Frontal cortex (tissue), 4 donors: Measurements from ENCODE around the gene TIMMDC1. TPM values are rescaled to one million over a fixed set of nuclear protein-coding genes. Genes with fewer than 3 reads are reported as not detected.

Experiments used
- DNase-seq, 2 donors: peaks; one replicate each; pipeline ENCODE4 v3.0.0; 2012; ENCODE audit warnings: low spot score in 2 of 2
- FAIRE-seq: peaks from 2 replicates; lab custom pipeline; 2012; peaks lifted over from hg19 to GRCh38; lab: Jason Lieb, UNC
- total RNA-seq: library from RNA; depleted of rRNA; stranded (reverse); fragments of >200 nt; gene quantifications from one replicate; pipeline ENCODE4 v1.2.3, GENCODE V29; 2014
- donor health status: control.
- donor health status: control.
- donor health status: control.

The TIMMDC1 gene, protein sequence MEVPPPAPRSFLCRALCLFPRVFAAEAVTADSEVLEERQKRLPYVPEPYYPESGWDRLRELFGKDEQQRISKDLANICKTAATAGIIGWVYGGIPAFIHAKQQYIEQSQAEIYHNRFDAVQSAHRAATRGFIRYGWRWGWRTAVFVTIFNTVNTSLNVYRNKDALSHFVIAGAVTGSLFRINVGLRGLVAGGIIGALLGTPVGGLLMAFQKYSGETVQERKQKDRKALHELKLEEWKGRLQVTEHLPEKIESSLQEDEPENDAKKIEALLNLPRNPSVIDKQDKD
- 31.0 TPM for total RNA-seq

DNA sequence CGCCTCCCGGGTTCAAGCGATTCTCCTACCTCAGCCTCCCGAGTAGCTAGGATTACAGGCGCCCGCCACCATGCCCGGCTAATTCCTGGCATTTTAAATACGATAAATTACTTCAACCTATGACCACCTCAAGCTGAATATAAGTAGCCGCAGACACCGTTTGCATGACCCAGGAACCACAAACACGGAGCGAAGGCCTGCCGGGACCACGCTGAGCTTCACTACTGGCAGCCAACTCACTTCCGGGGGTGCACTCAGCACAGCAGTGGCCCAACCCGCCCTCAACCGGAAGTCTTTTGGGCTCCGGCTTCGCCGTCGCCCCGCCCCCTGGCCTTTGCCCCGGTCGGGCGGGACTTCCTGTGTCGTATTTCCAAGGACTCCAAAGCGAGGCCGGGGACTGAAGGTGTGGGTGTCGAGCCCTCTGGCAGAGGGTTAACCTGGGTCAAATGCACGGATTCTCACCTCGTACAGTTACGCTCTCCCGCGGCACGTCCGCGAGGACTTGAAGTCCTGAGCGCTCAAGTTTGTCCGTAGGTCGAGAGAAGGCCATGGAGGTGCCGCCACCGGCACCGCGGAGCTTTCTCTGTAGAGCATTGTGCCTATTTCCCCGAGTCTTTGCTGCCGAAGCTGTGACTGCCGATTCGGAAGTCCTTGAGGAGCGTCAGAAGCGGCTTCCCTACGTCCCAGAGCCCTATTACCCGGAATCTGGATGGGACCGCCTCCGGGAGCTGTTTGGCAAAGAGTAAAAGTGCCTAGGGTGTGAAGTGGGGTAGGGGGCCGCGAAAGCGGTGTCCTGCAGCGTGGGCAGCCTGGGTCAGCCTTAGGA, at the start of gene TIMMDC1:
TIMMDC1 (plus strand) TSS at position 362 of the 826 bp plus-strand sequence; CDS start at position 549, 187 bp downstream.
- DNase-seq (peak; percentile 83 to 95), FAIRE-seq (peak; percentile 64)

DNA sequence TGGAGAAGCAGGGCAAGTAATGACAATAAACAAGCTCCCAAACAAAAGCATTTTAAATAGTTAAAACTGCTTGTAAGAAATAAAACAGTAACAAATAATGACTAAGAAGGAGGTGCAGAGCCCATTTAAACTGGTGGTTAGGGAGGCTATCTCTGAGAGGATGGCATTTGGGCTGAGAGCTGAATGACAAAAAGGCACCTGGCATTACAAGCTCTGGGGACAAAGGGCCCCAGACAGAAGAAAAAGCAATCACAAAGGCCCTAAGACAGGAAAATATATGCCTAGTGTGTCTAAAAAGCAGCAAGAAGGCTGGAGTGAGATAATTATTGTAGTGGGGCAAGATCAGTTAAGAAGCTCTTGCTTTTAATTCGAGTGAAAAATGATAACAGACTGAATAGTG, 44.5 kb upstream of the TIMMDC1 start:
- FAIRE-seq (no peak), DNase-seq (no peak)

DNA sequence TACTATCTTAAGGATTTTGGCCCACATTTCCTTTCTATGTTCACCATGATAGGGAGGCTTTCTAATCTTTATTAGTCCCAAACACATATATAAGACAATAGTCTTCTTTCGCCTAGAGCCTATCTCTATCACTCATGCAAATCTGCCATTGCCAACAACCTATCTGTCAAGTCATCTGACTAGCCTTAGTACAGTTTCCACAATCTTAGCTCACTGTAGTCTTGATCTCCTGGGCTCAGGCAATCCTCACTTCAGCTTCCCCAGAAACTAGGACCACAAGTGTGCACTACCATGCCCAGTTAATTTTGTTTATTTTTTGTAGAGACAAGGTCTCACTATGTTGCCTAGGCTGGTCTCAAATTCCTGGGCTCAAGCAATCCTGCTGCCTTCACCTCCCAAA, 41.9 kb upstream of the TIMMDC1 start:
- DNase-seq = no peak
- FAIRE-seq = no peak

DNA sequence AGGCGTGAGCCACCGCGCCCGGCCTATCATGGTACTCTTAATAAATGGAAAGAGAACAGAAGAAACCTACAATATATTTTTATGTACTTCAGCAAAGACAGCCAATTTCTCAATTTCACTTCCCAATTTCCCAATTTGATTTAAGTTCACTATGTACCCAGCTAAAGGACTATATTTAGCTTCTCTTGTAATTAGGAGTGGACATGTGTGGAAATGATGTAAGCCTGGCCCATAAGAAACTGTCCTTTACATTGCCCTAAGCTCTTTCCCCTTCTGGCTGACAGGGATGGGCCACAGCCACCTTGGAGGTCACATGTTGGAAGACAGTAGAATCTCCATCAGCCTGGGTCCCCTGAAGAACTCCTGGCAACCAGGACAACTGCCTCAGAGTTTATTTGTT, 41.1 kb upstream of the TIMMDC1 start:
- no peak for DNase-seq
- no peak for FAIRE-seq

DNA sequence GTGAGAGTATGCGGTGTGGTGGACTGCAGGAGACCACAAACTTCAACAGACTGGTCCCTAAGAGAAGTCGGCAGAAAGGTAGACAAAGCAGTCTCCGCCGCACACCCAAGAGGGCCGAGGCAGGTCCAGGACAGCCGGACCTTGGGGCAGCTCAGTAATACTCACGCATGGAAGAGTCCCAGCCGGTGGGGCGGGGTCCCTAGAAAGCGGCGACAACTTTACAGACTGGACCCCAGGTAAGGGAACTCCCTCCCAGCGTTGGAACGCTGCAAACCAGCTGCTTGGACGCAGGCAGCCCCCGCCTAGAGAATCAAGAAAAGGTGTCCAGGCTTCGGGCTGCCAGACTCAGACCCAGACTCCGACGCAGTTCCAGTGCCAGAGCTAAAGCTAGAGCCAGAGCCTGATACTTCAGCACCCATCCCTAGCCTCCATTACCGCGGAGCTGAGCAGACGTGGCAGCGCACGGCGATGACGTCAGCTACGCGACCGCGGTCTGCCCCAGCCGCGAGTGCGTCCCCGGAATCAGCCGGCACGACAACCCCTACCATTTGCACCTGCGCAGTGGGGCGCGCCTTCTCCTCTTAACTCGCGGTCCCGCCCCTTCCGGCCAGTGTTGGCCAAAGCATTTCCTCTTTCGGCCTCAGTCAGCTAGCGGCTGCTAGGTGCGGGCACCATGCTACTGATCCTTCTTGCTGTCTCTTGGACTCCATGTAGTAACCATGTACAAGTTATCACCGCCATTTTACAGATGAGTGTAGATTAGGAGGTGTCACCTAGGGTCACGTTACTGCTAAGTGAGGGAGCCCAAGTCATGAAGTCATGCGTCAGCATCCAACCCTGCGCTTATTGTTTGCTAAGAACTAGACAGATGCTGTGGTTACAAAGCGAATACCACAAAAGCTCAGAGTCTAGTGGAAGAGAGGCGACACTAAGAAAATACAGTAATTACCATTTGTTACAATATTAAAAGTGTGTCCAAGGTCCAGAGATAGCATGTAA, 34.9 kb upstream of the TIMMDC1 start, which contains the start of gene TMEM39A:
TMEM39A (minus strand) TSS at position 445 of the 999 bp plus-strand sequence. CDS start 1,541 bp downstream, outside the sequence.
- FAIRE-seq (no peak), DNase-seq (peak; percentile 91 to 97)

DNA sequence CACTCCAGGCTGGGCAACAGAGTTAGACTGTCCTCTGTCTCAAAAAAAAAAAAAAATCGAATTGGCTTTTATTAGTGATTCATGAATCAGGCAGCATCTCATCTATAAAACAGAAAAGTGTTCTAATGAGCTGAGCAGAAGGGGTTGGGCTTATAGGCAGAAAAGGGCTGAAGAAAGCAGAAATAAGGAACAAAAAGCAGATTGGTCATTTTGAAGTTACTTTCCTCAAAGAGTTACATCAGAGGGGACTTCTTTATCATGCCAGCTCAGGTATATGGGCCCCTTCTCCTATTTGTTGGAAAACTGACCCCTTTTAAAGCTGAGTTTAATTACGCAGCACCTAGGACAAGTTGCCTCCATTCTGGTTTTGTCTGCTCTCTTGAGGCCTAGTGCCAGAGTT, 30.3 kb upstream of the TIMMDC1 start:
- DNase-seq = no peak
- FAIRE-seq = no peak

DNA sequence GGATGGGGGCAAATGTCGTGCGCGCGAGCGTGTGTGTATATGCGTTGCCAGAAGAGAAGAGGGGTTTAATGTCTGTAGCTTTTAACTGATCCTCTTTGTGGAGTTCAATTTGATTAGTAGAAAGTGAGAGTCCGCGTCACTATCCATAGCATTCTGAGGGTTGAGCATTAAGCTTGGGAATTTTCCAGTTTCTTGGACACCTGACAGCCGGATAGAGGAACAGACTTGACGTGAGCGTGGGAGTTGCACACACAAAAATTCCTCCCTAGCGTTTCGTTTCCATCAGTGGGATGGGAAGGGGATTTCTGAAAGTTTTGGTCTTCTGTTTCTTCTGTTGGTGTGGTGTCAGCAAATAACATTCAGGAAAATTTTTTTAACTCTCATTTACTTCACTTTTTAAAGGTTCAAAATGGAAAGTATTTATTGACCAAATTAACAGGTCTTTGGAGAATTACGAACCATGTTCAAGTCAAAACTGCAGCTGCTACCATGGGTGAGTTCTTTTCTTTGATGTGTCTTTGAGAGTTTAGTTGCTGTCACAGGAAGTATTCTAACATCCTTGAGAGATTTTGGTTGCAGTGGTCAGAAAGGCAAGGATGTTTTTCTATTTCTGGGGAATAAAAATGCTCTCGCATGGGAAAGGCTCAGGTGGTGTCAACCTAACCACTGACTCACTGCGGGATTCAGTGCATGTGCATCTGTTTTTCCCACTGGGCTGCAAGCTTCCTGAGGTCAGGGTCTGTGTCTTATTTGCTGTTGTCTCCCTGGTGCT, 28.7 kb upstream of the TIMMDC1 start:
- DNase-seq = peak in 1 of 2 donors; percentile 37

DNA sequence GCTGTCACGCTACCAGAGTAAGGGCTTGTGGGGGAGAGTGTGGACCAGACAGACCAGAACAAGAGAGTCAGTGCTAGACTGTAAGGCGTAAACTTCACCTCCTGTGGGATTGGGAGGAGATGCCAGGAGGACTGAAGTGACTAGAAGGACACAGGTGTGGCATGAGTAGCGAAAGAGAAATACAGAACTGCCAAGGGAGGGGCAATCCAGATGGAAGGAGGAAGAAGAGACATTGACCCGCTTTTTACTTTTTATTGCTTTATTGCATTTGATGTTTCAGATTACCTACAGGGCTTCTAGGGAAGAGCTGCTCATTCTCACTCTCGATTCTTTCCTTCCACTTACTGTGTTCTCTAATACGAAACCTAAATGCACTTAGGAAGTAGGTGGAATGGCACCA, 27.5 kb upstream of the TIMMDC1 start:
- no peak for DNase-seq
- FAIRE-seq = no peak

More for the DNA sequence above, 28.7 kb upstream of the TIMMDC1 start:
- no peak for FAIRE-seq

DNA sequence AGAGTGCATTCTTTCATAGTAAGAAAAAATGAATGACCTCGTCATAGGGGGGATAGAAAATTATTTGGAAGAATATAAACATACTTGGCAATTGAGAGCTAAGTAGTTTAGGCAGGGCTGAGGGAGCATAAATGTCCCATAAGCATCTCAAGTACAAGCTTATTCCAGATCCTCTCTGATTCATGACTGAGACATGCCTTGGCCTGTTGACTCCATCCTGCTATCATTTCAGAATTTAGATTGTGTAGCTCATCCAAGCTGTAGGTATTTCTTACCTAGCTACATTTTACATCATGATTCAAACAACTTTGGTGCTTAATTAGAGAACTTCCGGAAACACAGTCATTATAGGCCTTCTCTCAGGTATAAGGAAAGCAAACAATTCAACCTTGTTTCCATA, 17.3 kb upstream of the TIMMDC1 start:
- DNase-seq (no peak), FAIRE-seq (no peak)

DNA sequence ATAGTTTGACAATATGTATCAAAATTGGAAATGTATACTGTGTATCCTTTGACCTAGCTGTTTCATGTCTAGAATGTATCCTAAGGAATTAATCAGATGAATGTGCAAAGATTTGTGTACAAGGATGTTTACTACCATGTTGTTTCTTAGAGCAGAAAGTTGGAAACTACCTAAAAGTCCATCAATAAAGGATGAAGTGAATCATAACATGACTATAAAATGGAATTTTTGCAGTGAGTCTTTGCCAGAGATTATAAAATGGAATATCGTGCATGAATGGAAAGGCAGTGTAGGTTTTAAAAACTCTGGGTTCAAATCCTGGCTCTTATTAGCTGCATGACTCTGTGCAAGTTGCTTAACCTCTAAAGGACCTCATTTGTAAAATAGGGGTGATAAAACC, 15.2 kb upstream of the TIMMDC1 start:
- no peak for DNase-seq
- no peak for FAIRE-seq

DNA sequence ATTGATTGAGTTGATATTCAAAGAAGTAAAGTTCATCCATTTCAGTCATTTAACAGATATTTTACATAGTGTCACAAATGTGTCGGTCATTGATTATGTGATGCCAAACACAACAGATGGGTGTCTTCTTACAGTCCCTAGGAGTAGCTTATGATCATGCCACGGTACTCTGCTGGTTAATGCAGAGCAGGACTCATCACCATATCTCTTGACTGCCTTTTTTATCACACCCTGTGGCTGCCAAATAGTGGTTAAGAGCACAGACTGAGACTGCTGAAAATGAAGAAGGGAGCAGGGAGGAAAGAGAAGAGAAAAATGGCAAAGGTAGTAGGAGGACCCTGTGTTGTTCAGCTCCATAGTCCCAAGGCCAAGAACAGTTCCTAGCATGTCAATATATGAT, 12.8 kb upstream of the TIMMDC1 start:
- DNase-seq (no peak), FAIRE-seq (no peak)

DNA sequence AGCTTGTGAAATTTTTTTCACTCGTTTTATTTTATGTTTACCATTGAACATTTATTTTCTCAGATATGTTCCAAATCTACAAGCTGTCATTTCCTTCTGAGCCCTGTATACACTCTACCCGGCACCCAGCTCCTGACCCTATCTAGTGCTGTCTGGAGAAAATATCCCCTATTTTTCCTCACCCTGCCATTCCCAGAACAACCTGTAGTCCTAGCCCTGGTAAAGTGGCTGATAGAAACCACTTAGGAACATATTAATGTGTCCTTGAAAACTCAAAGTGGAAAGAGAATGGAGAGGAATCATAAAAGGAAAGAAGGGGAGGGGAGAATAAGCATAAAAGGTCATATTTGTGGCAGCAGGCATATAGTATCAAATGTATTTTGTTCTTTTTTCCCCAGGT, 8.2 kb upstream of the TIMMDC1 start:
- DNase-seq (no peak), FAIRE-seq (no peak)

DNA sequence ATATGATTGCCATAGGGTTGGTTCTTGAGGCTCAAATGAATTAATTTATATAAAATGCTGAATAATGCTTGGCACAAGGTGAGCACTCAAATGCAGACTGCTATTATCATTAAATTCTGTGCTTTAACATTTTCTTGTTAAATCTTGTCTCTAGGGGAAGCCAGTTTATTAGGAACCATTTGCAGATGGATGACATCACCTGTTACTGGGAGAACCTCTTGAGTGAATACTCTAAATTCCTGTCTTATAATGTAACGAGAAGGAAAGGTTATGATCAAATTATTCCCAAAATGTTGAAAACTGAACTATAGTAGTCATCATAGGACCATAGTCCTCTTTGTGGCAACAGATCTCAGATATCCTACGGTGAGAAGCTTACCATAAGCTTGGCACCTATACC, 6.2 kb upstream of the TIMMDC1 start:
- no peak for FAIRE-seq
- DNase-seq = no peak

DNA sequence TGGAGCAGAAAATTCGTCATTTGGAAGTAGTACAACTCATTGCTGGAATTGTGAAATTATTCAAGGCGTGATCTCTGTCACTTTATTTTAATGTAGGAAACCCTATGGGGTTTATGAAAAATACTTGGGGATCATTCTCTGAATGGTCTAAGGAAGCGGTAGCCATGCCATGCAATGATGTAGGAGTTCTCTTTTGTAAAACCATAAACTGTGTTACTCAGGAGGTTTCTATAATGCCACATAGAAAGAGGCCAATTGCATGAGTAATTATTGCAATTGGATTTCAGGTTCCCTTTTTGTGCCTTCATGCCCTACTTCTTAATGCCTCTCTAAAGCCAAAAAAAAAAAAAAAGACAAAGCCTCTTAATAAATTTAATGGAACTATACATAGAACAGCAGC, 5.5 kb upstream of the TIMMDC1 start:
- FAIRE-seq (no peak), DNase-seq (no peak)

DNA sequence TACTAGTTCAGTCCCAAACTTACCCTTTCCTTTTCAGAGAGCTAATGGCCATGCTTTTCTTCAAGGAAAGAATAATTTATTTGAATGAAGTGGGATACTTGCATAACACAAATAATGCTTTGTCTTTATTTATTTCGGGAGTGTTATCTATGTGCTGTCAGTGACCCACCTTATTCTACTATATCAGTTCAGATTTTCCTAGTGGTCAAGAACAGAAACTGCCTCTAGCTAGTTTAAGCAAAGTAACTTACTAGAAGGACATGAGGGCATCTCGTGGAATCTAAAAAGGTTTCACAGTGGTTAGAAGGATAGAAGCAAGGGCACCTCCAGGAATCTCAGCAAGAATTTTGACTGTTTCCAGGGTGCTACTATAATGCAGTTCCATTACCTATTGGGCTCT, 3.8 kb upstream of the TIMMDC1 start:
- no peak for FAIRE-seq
- DNase-seq = no peak

DNA sequence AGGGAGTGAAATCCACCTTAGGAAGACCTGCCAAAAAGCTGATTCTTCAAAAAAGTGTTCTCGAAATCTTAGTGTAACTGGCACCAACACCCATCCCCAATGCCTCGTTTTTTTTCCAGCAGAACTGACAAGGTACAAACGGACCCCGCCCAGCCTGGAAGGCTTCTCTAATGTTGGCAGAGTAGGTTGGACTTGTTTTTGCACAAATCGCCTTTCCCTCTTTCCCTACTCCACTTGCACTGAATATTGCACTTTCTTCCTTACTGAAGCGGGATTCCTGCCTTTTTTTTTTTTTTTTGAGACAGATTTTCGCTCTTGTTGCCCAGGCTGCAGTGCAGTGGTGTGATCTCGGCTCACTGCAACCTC, 544 bp upstream of the TIMMDC1 start:
- FAIRE-seq = no peak
- DNase-seq = peak in 1 of 2 donors; percentile 7

DNA sequence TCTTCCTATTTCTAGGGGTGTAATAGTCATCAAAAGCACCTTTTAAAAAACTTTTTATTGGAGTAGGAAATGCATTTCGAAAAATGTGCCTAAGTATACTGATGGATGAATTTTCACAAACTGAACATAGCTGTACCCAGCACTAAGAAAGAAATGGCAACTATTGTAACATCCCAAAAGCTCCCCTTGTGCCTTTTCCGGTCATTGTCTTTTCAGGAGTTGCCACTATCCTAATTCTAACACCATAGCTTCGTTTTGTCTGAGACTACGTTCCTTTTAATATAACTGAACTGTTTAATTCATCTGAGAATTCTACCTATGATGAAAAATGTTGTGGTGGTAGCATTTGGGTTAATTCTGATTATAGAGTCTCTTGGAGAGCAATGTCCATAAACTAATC, 1.9 kb downstream of the TIMMDC1 start:
- DNase-seq (no peak), FAIRE-seq (no peak)

DNA sequence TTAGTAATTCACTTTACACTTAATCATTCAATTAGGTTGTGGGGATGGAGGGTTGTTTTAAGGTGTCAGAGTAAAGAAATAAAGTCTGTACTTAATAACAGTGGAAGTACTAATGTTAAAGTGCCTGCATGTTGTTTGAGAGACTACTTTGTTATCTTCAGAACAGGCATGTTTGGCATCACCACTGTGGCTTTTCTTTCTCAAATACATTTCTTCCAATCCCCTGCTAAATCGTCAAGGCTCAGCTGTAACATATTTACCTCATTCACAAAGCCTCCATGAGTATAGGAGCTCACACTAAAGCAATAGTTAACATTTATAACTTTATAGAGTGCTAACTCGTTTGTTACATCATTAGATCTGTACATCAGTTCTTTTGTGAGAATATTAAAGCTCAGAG, 2.6 kb downstream of the TIMMDC1 start:
- FAIRE-seq = no peak

DNA sequence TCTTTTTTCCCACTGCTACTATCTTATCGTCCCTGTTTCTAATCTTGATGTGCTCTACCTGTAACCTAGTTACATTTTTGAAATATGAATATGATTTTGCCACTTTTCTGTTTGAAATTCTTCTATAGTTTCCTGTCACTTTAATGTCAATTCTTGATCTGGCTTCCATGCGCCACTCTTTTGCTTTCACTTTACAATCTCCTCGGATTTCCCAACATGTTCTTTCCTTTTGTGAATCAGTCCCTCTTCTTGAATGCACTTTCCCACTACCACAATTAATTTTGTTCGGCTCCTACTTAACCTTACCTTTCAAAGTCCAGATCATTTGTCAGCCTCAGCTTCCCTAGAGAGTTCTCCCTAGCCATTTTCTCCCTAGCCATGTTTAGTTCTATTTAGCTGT, 8.3 kb downstream of the TIMMDC1 start:
- FAIRE-seq (no peak), DNase-seq (no peak)

More for the DNA sequence above, 2.6 kb downstream of the TIMMDC1 start:
- no peak for DNase-seq
